Neural cell (in vitro differentiated cells): ENCODE measurements around the gene PCBD1. TPM values are rescaled to one million over a fixed set of nuclear protein-coding genes. Genes with fewer than 3 reads are reported as not detected.

Experiments
- H2AFZ ChIP-seq: fragments of 200-600, 300-800 bp; sonication (generic), shearing (Covaris generic); 2 replicates; pipeline ENCODE4 v1.6.0; 2014; ENCODE audit warnings: low read depth, mild to moderate bottlenecking, antibody characterized with exemption, low read length, moderate library complexity
- H3F3A ChIP-seq: fragments of 200-600 bp; shearing (Covaris generic); 2 replicates; pipeline ENCODE4 v1.6.1; 2016; ENCODE audit warnings: mild to moderate bottlenecking, moderate library complexity, mixed read lengths, antibody characterized with exemption, low read length; ENCODE audit not compliant: insufficient read depth, poor library complexity, severe bottlenecking
- H3K27ac ChIP-seq: fragments of 200-600, 300-800 bp; sonication (generic), shearing (Covaris generic); 2 replicates; pipeline ENCODE4 v1.5.1; 2014; ENCODE audit warnings: mild to moderate bottlenecking, low read length, moderate library complexity
- H3K27me3 ChIP-seq: fragments of 300-800, 200-600 bp; sonication (generic), shearing (Covaris generic); 2 replicates; pipeline ENCODE4 v1.6.0; 2014; ENCODE audit warnings: mild to moderate bottlenecking, low read depth, low read length, moderate library complexity; ENCODE audit not compliant: insufficient read depth
- H3K36me3 ChIP-seq: fragments of 300-800, 200-600 bp; sonication (generic), shearing (Covaris generic); 2 replicates; pipeline ENCODE4 v1.5.1; 2014; ENCODE audit warnings: mild to moderate bottlenecking, antibody characterized with exemption, low read length, moderate library complexity; ENCODE audit not compliant: insufficient read depth
- H3K4me2 ChIP-seq: fragments of 300-800, 200-600 bp; sonication (generic), shearing (Covaris generic); 2 replicates; pipeline ENCODE4 v1.6.0; 2014; ENCODE audit warnings: mild to moderate bottlenecking, low read length
- H3K4me3 ChIP-seq: fragments of 300-800, 200-600 bp; sonication (generic), shearing (Covaris generic); 2 replicates; pipeline ENCODE4 v1.5.1; 2014; ENCODE audit warnings: mild to moderate bottlenecking, low read length, moderate library complexity
- H3K79me2 ChIP-seq: fragments of 200-600 bp; shearing (Covaris generic); replicated peaks from 2 replicates; pipeline ENCODE4 v1.6.0; 2014; ENCODE audit warnings: mild to moderate bottlenecking, low read length, moderate library complexity; ENCODE audit not compliant: insufficient read depth
- H3K9ac ChIP-seq: fragments of 300-800, 200-600 bp; sonication (generic), shearing (Covaris generic); 2 replicates; pipeline ENCODE4 v1.6.1; 2016; ENCODE audit warnings: mild to moderate bottlenecking, low read length, mixed read lengths
- H3K9me2 ChIP-seq: fragments of 200-600 bp; shearing (Covaris generic); 2 replicates; pipeline ENCODE4 v1.6.1; 2016; ENCODE audit warnings: mild to moderate bottlenecking, low read length, mixed read lengths; ENCODE audit not compliant: insufficient read depth
- H3K9me3 ChIP-seq: fragments of 200-600, 300-800 bp; sonication (generic), shearing (Covaris generic); 2 replicates; pipeline ENCODE4 v1.6.1; 2016; ENCODE audit warnings: mild to moderate bottlenecking, mixed run types, low read length, moderate library complexity, mixed read lengths
- H4K20me1 ChIP-seq: fragments of 200-600 bp; shearing (Covaris generic); 2 replicates; pipeline ENCODE4 v1.6.1; 2016; ENCODE audit warnings: mild to moderate bottlenecking, mixed run types; ENCODE audit not compliant: insufficient read depth
- EP300 ChIP-seq: fragments of 450-650 bp; conservative IDR thresholded peaks from 2 replicates; pipeline ENCODE4 v1.6.1; 2014; ENCODE audit warnings: antibody characterized with exemption, mild to moderate bottlenecking, moderate library complexity; ENCODE audit not compliant: poor library complexity, severe bottlenecking
- EZH2 ChIP-seq: fragments of 200-600, 300-800 bp; shearing (Covaris generic), sonication (generic); IDR thresholded peaks from 2 replicates; pipeline ENCODE4 v1.6.1; 2014; ENCODE audit warnings: antibody characterized with exemption, low read length, borderline replicate concordance, mild to moderate bottlenecking; ENCODE audit not compliant: insufficient read depth, poor library complexity, severe bottlenecking
- MXI1 ChIP-seq: fragments of 450-650 bp; conservative IDR thresholded peaks from 2 replicates; pipeline ENCODE4 v1.6.1; 2014; ENCODE audit warnings: antibody characterized with exemption, mild to moderate bottlenecking; ENCODE audit not compliant: poor library complexity, severe bottlenecking
- POLR2AphosphoS5 ChIP-seq: IDR thresholded peaks from 2 replicates; pipeline ENCODE4 v1.6.1; 2012
- RAD21 ChIP-seq: fragments of 450-650 bp; conservative IDR thresholded peaks from 2 replicates; pipeline ENCODE4 v1.6.1; 2014; ENCODE audit warnings: antibody characterized with exemption, mild to moderate bottlenecking, moderate library complexity
- SMC3 ChIP-seq: fragments of 450-650 bp; conservative IDR thresholded peaks from 2 replicates; pipeline ENCODE4 v1.6.1; 2014; ENCODE audit warnings: antibody characterized with exemption, mild to moderate bottlenecking, moderate library complexity; ENCODE audit not compliant: poor library complexity
- TAF1 ChIP-seq: IDR thresholded peaks from 2 replicates; pipeline ENCODE4 v1.6.1; 2012; ENCODE audit warnings: low read depth
- polyA plus RNA-seq: library from polyadenylated mRNA; depleted of rRNA; stranded (reverse); fragments of >200 nt; gene quantifications from 2 replicates; pipeline ENCODE4 v1.2.3, GENCODE V29; 2014
- TF ChIP-seq, protein P1 (sequence below): IDR thresholded peaks from 2 replicates; pipeline ENCODE4 v1.6.1; 2012; ENCODE audit warnings: borderline replicate concordance
- TF ChIP-seq, protein P2 (sequence below): fragments of 450-650 bp; IDR thresholded peaks from 2 replicates; pipeline ENCODE4 v1.5.1; 2014; ENCODE audit warnings: antibody characterized with exemption, mild to moderate bottlenecking, moderate library complexity; ENCODE audit not compliant: poor library complexity, severe bottlenecking

PCBD1 gene
- polyA plus RNA-seq, 1 donor from 2014 or later, result 15.8 TPM

DNA sequence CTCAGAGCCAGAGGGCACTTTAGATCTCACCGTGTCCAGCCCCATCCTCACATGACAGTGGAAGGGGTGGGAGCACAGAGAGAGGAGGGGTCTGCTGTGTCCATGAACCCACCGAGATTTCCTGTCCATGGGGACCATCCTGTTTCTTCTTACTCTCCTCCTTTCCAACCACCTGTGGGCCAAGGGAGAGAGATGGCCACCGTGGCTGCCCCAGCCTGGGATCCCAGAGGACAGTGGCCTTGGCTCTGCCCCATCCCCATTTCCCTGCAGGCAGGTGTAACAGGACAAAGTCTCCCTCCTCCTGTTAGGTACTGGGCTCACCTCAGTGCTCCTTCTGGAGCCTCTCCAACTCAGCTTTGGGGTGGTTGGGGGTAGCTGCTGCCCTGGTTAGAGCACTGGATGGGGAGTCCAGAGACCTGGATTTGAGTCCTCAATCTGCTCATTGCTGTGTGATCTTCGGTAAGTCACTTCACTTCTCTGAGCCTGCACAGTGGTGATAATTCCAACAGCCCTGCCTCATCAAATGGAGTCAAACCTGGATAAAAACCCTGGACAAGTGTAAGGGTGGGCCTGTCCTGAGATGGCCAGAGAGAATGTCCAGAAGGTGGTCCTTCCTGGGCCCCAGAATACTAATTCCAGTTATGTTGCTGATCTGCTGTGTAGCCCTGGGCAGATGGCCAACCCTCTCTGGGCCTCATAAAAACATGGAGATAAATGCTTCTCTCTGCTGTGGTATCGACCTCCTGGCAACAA lies 17.8 kb upstream of the PCBD1 start:
- Histone ChIP-seq H3K9me2 (no peaks in the 10 kb centered on the region), H3K27ac (no peak overlapping the region), H3F3A (no peaks in the 10 kb centered on the region), H3K27me3 (no peaks in the 10 kb centered on the region), H3K4me2 (no peak overlapping the region), H2AFZ (no peak overlapping the region), H3K9me3 (no peaks in the 10 kb centered on the region), H3K79me2 (no peaks in the 10 kb centered on the region), H3K4me3 (no peak overlapping the region), H3K9ac (no peak overlapping the region), H4K20me1 (no peaks in the 10 kb centered on the region), H3K36me3 (no peaks in the 10 kb centered on the region)
- TF ChIP-seq SMC3, result no peak
- TF ChIP-seq, protein P1, sequence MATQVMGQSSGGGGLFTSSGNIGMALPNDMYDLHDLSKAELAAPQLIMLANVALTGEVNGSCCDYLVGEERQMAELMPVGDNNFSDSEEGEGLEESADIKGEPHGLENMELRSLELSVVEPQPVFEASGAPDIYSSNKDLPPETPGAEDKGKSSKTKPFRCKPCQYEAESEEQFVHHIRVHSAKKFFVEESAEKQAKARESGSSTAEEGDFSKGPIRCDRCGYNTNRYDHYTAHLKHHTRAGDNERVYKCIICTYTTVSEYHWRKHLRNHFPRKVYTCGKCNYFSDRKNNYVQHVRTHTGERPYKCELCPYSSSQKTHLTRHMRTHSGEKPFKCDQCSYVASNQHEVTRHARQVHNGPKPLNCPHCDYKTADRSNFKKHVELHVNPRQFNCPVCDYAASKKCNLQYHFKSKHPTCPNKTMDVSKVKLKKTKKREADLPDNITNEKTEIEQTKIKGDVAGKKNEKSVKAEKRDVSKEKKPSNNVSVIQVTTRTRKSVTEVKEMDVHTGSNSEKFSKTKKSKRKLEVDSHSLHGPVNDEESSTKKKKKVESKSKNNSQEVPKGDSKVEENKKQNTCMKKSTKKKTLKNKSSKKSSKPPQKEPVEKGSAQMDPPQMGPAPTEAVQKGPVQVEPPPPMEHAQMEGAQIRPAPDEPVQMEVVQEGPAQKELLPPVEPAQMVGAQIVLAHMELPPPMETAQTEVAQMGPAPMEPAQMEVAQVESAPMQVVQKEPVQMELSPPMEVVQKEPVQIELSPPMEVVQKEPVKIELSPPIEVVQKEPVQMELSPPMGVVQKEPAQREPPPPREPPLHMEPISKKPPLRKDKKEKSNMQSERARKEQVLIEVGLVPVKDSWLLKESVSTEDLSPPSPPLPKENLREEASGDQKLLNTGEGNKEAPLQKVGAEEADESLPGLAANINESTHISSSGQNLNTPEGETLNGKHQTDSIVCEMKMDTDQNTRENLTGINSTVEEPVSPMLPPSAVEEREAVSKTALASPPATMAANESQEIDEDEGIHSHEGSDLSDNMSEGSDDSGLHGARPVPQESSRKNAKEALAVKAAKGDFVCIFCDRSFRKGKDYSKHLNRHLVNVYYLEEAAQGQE, result no peak
- TF ChIP-seq RAD21, result no peak
- TF ChIP-seq TAF1, result no peak
- no peak for TF ChIP-seq MXI1
- TF ChIP-seq, protein P2, sequence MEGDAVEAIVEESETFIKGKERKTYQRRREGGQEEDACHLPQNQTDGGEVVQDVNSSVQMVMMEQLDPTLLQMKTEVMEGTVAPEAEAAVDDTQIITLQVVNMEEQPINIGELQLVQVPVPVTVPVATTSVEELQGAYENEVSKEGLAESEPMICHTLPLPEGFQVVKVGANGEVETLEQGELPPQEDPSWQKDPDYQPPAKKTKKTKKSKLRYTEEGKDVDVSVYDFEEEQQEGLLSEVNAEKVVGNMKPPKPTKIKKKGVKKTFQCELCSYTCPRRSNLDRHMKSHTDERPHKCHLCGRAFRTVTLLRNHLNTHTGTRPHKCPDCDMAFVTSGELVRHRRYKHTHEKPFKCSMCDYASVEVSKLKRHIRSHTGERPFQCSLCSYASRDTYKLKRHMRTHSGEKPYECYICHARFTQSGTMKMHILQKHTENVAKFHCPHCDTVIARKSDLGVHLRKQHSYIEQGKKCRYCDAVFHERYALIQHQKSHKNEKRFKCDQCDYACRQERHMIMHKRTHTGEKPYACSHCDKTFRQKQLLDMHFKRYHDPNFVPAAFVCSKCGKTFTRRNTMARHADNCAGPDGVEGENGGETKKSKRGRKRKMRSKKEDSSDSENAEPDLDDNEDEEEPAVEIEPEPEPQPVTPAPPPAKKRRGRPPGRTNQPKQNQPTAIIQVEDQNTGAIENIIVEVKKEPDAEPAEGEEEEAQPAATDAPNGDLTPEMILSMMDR, result no peak
- no peak for TF ChIP-seq EP300
- no peak for TF ChIP-seq EZH2
- TF ChIP-seq POLR2AphosphoS5, result no peak

DNA sequence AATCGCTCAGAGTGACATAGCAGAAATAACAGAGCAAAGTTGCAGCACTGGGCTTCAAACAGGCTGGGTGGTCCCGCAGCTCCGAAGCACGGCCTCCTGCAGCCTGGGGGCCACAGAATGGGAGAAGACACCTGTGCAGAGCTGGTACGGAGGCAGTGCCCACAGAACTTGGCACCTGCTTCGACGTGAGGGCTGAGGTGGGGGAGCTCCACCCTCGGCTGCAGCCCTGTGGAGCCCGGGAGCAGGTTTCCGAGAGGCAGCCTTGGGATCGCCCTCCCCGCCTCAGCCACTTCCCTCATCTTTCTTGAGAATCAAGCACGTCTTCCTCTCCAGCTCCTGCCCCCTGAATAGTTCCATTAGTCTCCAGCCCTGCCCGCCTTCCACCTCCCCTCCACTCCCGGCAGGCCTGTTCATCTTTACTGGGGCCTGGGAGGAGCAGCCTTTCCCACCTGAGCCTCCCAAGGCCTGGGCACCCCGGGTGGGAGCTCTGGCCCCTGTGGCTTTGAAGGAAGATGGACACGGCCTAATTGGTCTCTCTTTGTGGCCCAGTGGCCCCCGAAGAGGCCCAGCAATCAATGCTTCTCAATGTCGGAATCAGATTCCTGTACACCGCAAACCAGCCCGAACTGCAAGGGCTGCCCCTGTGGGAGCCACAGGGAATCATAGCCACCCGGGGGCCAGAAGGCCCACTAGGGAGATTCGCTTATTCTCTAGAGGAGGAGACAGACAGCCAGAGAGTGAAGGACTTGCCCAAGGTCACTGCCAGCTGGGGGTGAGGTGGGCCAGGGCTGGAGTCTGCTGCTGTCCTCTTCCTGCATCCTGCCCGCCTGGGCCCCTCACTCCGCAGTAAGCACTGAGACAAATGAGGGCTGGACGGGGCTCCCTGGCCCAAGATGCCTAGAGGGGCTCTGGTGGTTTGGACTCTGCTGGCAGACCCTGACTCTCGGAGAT lies 17.0 kb upstream of the PCBD1 start:
- Histone ChIP-seq H3K36me3 (no peaks in the 10 kb centered on the region), H3K4me2 (no peak overlapping the region), H3K9me2 (no peaks in the 10 kb centered on the region), H3K27ac (no peak overlapping the region), H4K20me1 (no peaks in the 10 kb centered on the region), H2AFZ (no peak overlapping the region), H3K27me3 (no peaks in the 10 kb centered on the region), H3K9me3 (no peaks in the 10 kb centered on the region), H3F3A (no peaks in the 10 kb centered on the region), H3K79me2 (no peaks in the 10 kb centered on the region), H3K9ac (no peak overlapping the region), H3K4me3 (no peak overlapping the region)
- TF ChIP-seq MXI1, result no peak
- TF ChIP-seq RAD21, result no peak
- TF ChIP-seq SMC3, result no peak
- TF ChIP-seq POLR2AphosphoS5, result no peak
- TF ChIP-seq, protein P2, result no peak
- TF ChIP-seq, protein P1, result no peak
- no peak for TF ChIP-seq EP300
- no peak for TF ChIP-seq TAF1
- no peak for TF ChIP-seq EZH2
